Activated naive CD4-positive, alpha-beta T cell treated with anti-CD3 and anti-CD28 coated beads, Interleukin-2, amount 50 U/mL, for 72 hours (primary cell): Measurements from ENCODE around the gene RTN4R. TPM values are rescaled to one million over a fixed set of nuclear protein-coding genes. Genes with fewer than 3 reads are reported as not detected.
"Not testable (repeated sequence)": the region's sequence is repeated elsewhere in the genome, so short reads cannot be mapped to it uniquely, and the experiment has no call there.

Source experiments
- ATAC-seq, 2 donors: fragments of 150-1000 bp; cut with Tn5 transposase; 2 replicates each; pipeline ENCODE4 v1.10.0; 2021; ENCODE audit warnings: mild to moderate bottlenecking in 2 of 2, moderate library complexity in 2 of 2
- DNase-seq, 2 donors: peaks; one replicate each; pipeline ENCODE4 v3.0.0; 2021 to 2022; ENCODE audit warnings: low spot score in 2 of 2
- H3K27ac Mint-ChIP-seq, 2 donors: one replicate each; pipeline ENCODE4 v1.8.0; 2022; ENCODE audit warnings: mild to moderate bottlenecking in 2 of 2, mixed read lengths in 2 of 2
- H3K36me3 Mint-ChIP-seq, 2 donors: one replicate each; pipeline ENCODE4 v1.8.0; 2022; ENCODE audit warnings: mixed read lengths in 2 of 2
- H3K9me3 Mint-ChIP-seq, 2 donors: one replicate each; pipeline ENCODE4 v1.8.0; 2022; ENCODE audit warnings: mixed read lengths in 2 of 2
- total RNA-seq, 2 donors: library from RNA; stranded (reverse); gene quantifications; one replicate each; pipeline ENCODE4 v1.2.3, GENCODE V29; 2022

The RTN4R gene
- total RNA-seq, 2 donors from 2014 or later, result 1.1 to 2.2 TPM

GRCh38 chr22:20292673-20293232, 24.6 kb upstream of the RTN4R start:
- ATAC-seq, result no peak
- H3K9me3 Mint-ChIP-seq, result no peaks in the 10 kb centered on the region
- DNase-seq, result no peak
- no peak overlapping the region for H3K27ac Mint-ChIP-seq
- no peaks in the 10 kb centered on the region for H3K36me3 Mint-ChIP-seq

- Mint-ChIP-seq H3K9me3 (no peaks in the 10 kb centered on the region), H3K36me3 (no peaks in the 10 kb centered on the region), H3K27ac (no peak overlapping the region)
- no peak for DNase-seq
- ATAC-seq, result no peak
Observed at GRCh38 chr22:20292108-20292507, 24.0 kb upstream of the RTN4R start.

- H3K27ac Mint-ChIP-seq, result no peak overlapping the region
- DNase-seq, result no peak
- no peaks in the 10 kb centered on the region for H3K9me3 Mint-ChIP-seq
- no peak for ATAC-seq
- H3K36me3 Mint-ChIP-seq, result no peaks in the 10 kb centered on the region
Observed at GRCh38 chr22:20291604-20292063, 23.5 kb upstream of the RTN4R start.

GRCh38 chr22:20291249-20291586, 23.1 kb upstream of the RTN4R start:
- no peak for ATAC-seq
- Mint-ChIP-seq H3K9me3 (no peaks in the 10 kb centered on the region), H3K27ac (no peak overlapping the region)

GRCh38 chr22:20290578-20291248, 22.6 kb upstream of the RTN4R start:
- ATAC-seq (no peak), DNase-seq (no peak)
- no peaks in the 10 kb centered on the region for H3K36me3 Mint-ChIP-seq
- H3K9me3 Mint-ChIP-seq, result no peaks in the 10 kb centered on the region
- no peak overlapping the region for H3K27ac Mint-ChIP-seq

More at GRCh38 chr22:20291249-20291586, 23.1 kb upstream of the RTN4R start:
- no peaks in the 10 kb centered on the region for H3K36me3 Mint-ChIP-seq
- no peak for DNase-seq

GRCh38 chr22:20290045-20290392, 21.9 kb upstream of the RTN4R start:
- DNase-seq (no peak), ATAC-seq (no peak)
- Mint-ChIP-seq H3K36me3 (no peaks in the 10 kb centered on the region), H3K27ac (no peak overlapping the region), H3K9me3 (no peaks in the 10 kb centered on the region)

GRCh38 chr22:20289182-20290044, 21.3 kb upstream of the RTN4R start:
- H3K36me3 Mint-ChIP-seq, H3K9me3 Mint-ChIP-seq, ATAC-seq, DNase-seq, H3K27ac Mint-ChIP-seq: not testable (repeated sequence)

GRCh38 chr22:20286784-20287423, 18.8 kb upstream of the RTN4R start:
- DNase-seq, H3K9me3 Mint-ChIP-seq, ATAC-seq, H3K27ac Mint-ChIP-seq, H3K36me3 Mint-ChIP-seq: not testable (repeated sequence)

GRCh38 chr22:20286312-20286660, 18.2 kb upstream of the RTN4R start:
- ATAC-seq, result peak; percentile 6 to 19
- not testable (repeated sequence) for DNase-seq, H3K9me3 Mint-ChIP-seq, H3K36me3 Mint-ChIP-seq, H3K27ac Mint-ChIP-seq

GRCh38 chr22:20285473-20286311, 17.6 kb upstream of the RTN4R start:
- not testable (repeated sequence) for H3K9me3 Mint-ChIP-seq, H3K36me3 Mint-ChIP-seq, H3K27ac Mint-ChIP-seq
- ATAC-seq, result peak; percentile 86
- peak; percentile 41 to 70 for DNase-seq

- Mint-ChIP-seq H3K9me3 (no peaks in the 10 kb centered on the region), H3K36me3 (no peaks in the 10 kb centered on the region)
- no peak for ATAC-seq
Observed at GRCh38 chr22:20284471-20285086, 16.5 kb upstream of the RTN4R start.

GRCh38 chr22:20283674-20284066, 15.6 kb upstream of the RTN4R start:
- Mint-ChIP-seq H3K36me3 (no peaks in the 10 kb centered on the region), H3K9me3 (no peaks in the 10 kb centered on the region), H3K27ac (no peak overlapping the region)
- ATAC-seq, result no peak
- no peak for DNase-seq

More at GRCh38 chr22:20284471-20285086, 16.5 kb upstream of the RTN4R start:
- no peak for DNase-seq
- H3K27ac Mint-ChIP-seq, result peak overlapping the region in 1 of 2 donors; percentile 3

- Mint-ChIP-seq H3K27ac (no peak overlapping the region), H3K9me3 (no peaks in the 10 kb centered on the region)
- ATAC-seq, result no peak
Observed at GRCh38 chr22:20282901-20283673, 15.0 kb upstream of the RTN4R start.

GRCh38 chr22:20281891-20282290, 13.8 kb upstream of the RTN4R start:
- no peak overlapping the region for H3K27ac Mint-ChIP-seq
- no peak for ATAC-seq

More at GRCh38 chr22:20282901-20283673, 15.0 kb upstream of the RTN4R start:
- H3K36me3 Mint-ChIP-seq, result no peaks in the 10 kb centered on the region
- no peak for DNase-seq

GRCh38 chr22:20281473-20281872, 13.4 kb upstream of the RTN4R start:
- not testable (repeated sequence) for H3K9me3 Mint-ChIP-seq, H3K36me3 Mint-ChIP-seq, DNase-seq, H3K27ac Mint-ChIP-seq, ATAC-seq

More at GRCh38 chr22:20281891-20282290, 13.8 kb upstream of the RTN4R start:
- DNase-seq, result no peak
- Mint-ChIP-seq H3K9me3 (no peaks in the 10 kb centered on the region), H3K36me3 (no peaks in the 10 kb centered on the region)
